Measurements from ENCODE around the gene USP17L15.
"Not testable (repeated sequence)": the region's sequence is repeated elsewhere in the genome, so short reads cannot be mapped to it uniquely, and the experiment has no call there.

USP17L15 gene, protein sequence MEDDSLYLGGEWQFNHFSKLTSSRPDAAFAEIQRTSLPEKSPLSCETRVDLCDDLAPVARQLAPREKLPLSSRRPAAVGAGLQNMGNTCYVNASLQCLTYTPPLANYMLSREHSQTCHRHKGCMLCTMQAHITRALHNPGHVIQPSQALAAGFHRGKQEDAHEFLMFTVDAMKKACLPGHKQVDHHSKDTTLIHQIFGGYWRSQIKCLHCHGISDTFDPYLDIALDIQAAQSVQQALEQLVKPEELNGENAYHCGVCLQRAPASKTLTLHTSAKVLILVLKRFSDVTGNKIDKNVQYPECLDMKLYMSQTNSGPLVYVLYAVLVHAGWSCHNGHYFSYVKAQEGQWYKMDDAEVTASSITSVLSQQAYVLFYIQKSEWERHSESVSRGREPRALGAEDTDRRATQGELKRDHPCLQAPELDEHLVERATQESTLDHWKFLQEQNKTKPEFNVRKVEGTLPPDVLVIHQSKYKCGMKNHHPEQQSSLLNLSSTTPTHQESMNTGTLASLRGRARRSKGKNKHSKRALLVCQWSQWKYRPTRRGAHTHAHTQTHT

DNA sequence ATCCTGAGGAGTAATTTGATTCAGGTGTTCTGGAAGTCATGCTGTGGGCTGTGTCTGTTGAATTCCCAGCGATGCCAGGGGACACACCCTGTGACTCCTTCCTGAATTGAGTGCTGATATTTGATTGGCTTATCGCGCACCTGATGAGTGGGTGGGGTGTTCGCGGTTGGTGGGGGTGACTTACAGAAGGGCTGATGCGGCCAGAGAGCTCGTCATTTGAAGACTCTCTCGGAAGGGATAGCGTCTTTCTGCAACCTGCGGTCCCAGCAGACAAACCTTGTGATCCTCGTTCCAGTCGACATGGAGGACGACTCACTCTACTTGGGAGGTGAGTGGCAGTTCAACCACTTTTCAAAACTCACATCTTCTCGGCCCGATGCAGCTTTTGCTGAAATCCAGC, at the start of gene USP17L15:
Gene USP17L15, plus strand, starts transcription at position 301 of the 400 bp plus-strand sequence. Its CDS starts 0 bp downstream, at position 301.
- DNase-seq (ENCODE audit: low spot score), result not testable (repeated sequence)

DNA sequence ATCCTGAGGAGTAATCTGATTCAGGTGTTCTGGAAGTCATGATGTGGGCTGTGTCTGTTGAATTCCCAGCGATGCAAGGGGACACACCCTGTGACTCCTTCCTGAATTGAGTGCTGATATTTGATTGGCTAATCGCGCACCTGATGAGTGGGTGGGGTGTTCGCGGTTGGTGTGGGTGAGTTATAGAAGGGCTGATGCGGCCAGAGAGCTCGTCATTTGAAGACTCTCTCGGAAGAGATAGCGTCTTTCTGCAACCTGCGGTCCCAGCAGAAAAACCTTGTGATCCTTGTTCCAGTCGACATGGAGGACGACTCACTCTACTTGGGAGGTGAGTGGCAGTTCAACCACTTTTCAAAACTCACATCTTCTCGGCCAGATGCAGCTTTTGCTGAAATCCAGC, 23.8 kb upstream of the USP17L15 start, which contains the start of gene USP17L10:
Gene USP17L10, plus strand, starts transcription at position 301 of the 400 bp plus-strand sequence. Its CDS starts 0 bp downstream, at position 301.
- not testable (repeated sequence) for DNase-seq (ENCODE audit: low spot score)

DNA sequence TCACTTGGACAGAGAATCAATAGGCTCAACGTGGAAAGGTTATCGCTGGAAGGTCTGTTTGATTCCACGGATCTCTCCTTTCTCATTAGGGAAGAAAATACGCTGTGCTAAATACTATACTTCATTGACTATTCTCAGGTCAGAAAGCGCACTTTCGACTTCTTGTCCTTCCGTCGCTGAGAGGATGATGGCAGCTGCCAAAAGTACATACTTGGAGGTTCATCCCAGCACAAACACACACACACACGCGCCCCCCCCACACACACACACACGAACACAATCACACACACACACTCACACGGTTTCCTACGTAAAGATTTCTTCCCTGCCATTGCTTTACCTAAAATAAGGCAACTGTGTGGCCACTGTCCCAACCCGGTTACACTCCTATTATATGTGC, 19.5 kb upstream of the USP17L15 start:
- not testable (repeated sequence) for DNase-seq (ENCODE audit: low spot score)

DNA sequence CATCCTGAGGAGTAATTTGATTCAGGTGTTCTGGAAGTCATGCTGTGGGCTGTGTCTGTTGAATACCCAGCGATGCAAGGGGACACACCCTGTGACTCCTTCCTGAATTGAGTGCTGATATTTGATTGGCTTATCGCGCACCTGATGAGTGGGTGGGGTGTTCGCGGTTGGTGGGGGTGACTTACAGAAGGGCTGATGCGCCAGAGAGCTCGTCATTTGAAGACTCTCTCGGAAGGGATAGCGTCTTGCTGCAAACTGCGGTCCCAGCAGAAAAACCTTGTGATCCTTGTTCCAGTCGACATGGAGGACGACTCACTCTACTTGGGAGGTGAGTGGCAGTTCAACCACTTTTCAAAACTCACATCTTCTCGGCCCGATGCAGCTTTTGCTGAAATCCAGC, 19.1 kb upstream of the USP17L15 start, which contains the start of gene USP17L11:
Gene USP17L11, plus strand, starts transcription at position 301 of the 400 bp plus-strand sequence. Its CDS starts 0 bp downstream, at position 301.
- DNase-seq (ENCODE audit: low spot score), result not testable (repeated sequence)

DNA sequence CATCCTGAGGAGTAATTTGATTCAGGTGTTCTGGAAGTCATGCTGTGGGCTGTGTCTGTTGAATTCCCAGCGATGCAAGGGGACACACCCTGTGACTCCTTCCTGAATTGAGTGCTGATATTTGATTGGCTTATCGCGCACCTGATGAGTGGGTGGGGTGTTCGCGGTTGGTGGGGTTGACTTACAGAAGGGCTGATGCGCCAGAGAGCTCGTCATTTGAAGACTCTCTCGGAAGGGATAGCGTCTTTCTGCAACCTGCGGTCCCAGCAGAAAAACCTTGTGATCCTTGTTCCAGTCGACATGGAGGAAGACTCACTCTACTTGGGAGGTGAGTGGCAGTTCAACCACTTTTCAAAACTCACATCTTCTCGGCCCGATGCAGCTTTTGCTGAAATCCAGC, 14.3 kb upstream of the USP17L15 start, which contains the start of gene USP17L12:
Gene USP17L12, plus strand, starts transcription at position 301 of the 400 bp plus-strand sequence. Its CDS starts 0 bp downstream, at position 301.
- not testable (repeated sequence) for DNase-seq (ENCODE audit: low spot score)

DNA sequence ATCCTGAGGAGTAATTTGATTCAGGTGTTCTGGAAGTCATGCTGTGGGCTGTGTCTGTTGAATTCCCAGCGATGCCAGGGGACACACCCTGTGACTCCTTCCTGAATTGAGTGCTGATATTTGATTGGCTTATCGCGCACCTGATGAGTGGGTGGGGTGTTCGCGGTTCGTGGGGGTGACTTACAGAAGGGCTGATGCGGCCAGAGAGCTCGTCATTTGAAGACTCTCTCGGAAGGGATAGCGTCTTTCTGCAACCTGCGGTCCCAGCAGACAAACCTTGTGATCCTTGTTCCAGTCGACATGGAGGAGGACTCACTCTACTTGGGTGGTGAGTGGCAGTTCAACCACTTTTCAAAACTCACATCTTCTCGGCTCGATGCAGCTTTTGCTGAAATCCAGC, 9.6 kb upstream of the USP17L15 start, which contains the start of gene USP17L13:
Gene USP17L13, plus strand, starts transcription at position 301 of the 400 bp plus-strand sequence. Its CDS starts 0 bp downstream, at position 301.
- DNase-seq (ENCODE audit: low spot score), result not testable (repeated sequence)

DNA sequence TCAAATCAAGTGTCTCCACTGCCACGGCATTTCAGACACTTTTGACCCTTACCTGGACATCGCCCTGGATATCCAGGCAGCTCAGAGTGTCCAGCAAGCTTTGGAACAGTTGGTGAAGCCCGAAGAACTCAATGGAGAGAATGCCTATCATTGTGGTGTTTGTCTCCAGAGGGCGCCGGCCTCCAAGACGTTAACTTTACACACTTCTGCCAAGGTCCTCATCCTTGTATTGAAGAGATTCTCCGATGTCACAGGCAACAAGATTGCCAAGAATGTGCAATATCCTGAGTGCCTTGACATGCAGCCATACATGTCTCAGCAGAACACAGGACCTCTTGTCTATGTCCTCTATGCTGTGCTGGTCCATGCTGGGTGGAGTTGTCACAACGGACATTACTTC, 3.9 kb upstream of the USP17L15 start:
- DNase-seq (ENCODE audit: low spot score), result not testable (repeated sequence)

DNA sequence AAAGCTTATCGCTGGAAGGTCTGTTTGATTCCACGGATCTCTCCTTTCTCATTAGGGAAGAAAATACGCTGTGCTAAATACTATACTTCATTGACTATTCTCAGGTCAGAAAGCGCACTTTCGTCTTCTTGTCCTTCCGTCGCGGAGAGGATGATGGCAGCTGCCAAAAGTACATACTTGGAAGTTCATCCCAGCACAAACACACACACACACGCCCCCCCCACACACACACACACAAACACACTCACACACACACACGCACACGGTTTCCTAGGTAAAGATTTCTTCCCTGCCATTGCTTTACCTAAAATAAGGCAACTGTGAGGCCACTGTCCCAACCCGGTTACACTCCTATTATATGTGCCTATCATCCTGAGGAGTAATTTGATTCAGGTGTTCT, 4.3 kb downstream of the USP17L15 start:
- not testable (repeated sequence) for DNase-seq (ENCODE audit: low spot score)

DNA sequence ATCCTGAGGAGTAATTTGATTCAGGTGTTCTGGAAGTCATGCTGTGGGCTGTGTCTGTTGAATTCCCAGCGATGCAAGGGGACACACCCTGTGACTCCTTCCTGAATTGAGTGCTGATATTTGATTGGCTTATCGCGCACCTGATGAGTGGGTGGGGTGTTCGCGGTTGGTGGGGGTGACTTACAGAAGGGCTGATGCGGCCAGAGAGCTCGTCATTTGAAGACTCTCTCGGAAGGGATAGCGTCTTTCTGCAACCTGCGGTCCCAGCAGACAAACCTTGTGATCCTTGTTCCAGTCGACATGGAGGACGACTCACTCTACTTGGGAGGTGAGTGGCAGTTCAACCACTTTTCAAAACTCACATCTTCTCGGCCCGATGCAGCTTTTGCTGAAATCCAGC, 9.4 kb downstream of the USP17L15 start, which contains the start of gene USP17L17:
Gene USP17L17, plus strand, starts transcription at position 301 of the 400 bp plus-strand sequence. Its CDS starts 0 bp downstream, at position 301.
- not testable (repeated sequence) for DNase-seq (ENCODE audit: low spot score)

DNA sequence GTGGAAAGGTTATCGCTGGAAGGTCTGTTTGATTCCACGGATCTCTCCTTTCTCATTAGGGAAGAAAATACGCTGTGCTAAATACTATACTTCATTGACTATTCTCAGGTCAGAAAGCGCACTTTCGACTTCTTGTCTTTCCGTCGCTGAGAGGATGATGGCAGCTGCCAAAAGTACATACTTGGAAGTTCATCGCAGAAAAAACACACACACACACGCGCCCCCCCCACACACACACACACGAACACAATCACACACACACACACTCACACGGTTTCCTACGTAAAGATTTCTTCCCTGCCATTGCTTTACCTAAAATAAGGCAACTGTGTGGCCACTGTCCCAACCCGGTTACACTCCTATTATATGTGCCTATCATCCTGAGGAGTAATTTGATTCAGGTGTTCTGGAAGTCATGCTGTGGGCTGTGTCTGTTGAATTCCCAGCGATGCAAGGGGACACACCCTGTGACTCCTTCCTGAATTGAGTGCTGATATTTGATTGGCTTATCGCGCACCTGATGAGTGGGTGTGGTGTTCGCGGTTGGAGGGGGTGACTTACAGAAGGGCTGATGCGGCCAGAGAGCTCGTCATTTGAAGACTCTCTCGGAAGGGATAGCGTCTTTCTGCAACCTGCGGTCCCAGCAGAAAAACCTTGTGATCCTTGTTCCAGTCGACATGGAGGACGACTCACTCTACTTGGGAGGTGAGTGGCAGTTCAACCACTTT, 13.9 kb downstream of the USP17L15 start, which contains the start of gene USP17L18:
Gene USP17L18, plus strand, starts transcription at position 678 of the 728 bp plus-strand sequence. Its CDS starts 0 bp downstream, at position 678.
- DNase-seq (ENCODE audit: low spot score), result not testable (repeated sequence)

DNA sequence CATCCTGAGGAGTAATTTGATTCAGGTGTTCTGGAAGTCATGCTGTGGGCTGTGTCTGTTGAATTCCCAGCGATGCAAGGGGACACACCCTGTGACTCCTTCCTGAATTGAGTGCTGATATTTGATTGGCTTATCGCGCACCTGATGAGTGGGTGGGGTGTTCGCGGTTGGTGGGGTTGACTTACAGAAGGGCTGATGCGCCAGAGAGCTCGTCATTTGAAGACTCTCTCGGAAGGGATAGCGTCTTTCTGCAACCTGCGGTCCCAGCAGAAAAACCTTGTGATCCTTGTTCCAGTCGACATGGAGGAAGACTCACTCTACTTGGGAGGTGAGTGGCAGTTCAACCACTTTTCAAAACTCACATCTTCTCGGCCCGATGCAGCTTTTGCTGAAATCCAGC, 18.9 kb downstream of the USP17L15 start, which contains the start of gene USP17L19:
Gene USP17L19, plus strand, starts transcription at position 301 of the 400 bp plus-strand sequence. Its CDS starts 0 bp downstream, at position 301.
- not testable (repeated sequence) for DNase-seq (ENCODE audit: low spot score)

DNA sequence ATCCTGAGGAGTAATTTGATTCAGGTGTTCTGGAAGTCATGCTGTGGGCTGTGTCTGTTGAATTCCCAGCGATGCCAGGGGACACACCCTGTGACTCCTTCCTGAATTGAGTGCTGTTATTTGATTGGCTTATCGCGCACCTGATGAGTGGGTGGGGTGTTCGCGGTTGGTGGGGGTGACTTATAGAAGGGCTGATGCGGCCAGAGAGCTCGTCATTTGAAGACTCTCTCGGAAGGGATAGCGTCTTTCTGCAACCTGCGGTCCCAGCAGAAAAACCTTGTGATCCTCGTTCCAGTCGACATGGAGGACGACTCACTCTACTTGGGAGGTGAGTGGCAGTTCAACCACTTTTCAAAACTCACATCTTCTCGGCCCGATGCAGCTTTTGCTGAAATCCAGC, 23.6 kb downstream of the USP17L15 start, which contains the start of gene USP17L20:
Gene USP17L20, plus strand, starts transcription at position 301 of the 400 bp plus-strand sequence. Its CDS starts 0 bp downstream, at position 301.
- DNase-seq (ENCODE audit: low spot score), result not testable (repeated sequence)

DNA sequence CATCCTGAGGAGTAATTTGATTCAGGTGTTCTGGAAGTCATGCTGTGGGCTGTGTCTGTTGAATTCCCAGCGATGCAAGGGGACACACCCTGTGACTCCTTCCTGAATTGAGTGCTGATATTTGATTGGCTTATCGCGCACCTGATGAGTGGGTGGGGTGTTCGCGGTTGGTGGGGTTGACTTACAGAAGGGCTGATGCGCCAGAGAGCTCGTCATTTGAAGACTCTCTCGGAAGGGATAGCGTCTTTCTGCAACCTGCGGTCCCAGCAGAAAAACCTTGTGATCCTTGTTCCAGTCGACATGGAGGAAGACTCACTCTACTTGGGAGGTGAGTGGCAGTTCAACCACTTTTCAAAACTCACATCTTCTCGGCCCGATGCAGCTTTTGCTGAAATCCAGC, 28.4 kb downstream of the USP17L15 start, which contains the start of gene USP17L21:
Gene USP17L21, plus strand, starts transcription at position 301 of the 400 bp plus-strand sequence. Its CDS starts 0 bp downstream, at position 301.
- not testable (repeated sequence) for DNase-seq (ENCODE audit: low spot score)

DNA sequence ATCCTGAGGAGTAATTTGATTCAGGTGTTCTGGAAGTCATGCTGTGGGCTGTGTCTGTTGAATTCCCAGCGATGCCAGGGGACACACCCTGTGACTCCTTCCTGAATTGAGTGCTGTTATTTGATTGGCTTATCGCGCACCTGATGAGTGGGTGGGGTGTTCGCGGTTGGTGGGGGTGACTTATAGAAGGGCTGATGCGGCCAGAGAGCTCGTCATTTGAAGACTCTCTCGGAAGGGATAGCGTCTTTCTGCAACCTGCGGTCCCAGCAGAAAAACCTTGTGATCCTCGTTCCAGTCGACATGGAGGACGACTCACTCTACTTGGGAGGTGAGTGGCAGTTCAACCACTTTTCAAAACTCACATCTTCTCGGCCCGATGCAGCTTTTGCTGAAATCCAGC, 33.1 kb downstream of the USP17L15 start, which contains the start of gene USP17L22:
Gene USP17L22, plus strand, starts transcription at position 301 of the 400 bp plus-strand sequence. Its CDS starts 0 bp downstream, at position 301.
- DNase-seq (ENCODE audit: low spot score), result not testable (repeated sequence)

DNA sequence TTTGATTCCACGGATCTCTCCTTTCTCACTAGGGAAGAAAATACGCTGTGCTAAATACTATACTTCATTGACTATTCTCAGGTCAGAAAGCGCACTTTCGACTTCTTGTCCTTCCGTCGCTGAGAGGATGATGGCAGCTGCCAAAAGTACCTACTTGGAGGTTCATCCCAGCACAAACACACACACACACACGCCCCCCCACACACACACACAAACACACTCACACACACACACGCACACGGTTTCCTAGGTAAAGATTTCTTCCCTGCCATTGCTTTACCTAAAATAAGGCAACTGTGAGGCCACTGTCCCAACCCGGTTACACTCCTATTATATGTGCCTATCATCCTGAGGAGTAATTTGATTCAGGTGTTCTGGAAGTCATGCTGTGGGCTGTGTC, 37.5 kb downstream of the USP17L15 start:
- DNase-seq (ENCODE audit: low spot score), result not testable (repeated sequence)
